IMR-90 (cell line): Measurements from ENCODE around the gene WFDC12. TPM values are rescaled to one million over a fixed set of nuclear protein-coding genes. Genes with fewer than 3 reads are reported as not detected.

ENCODE experiments used
- ATAC-seq: fragments of 200-7000 bp; cut with Tn5 transposase; 2 replicates; pipeline ENCODE4 v1.9.1; 2020; ENCODE audit warnings: low read depth, mild to moderate bottlenecking, moderate library complexity
- BruUV-seq: library from RNA; stranded (reverse); fragments of 400-500 nt; replicated peaks from 2 replicates; lab custom pipeline; 2021; lab: Mats Ljungman, UMichigan
- CTCF ChIA-PET: fragments of 300-600 bp; formaldehyde crosslinking; extraction: SDS; loops from one replicate; lab custom pipeline; 2021; ENCODE audit warnings: antibody characterized with exemption; lab: Yijun Ruan, JAX
- POLR2A ChIA-PET: fragments of 300-600 bp; sonication (Branson Sonifier 250); formaldehyde crosslinking; loops from one replicate; lab custom pipeline; 2022; ENCODE audit warnings: antibody characterized with exemption; ENCODE audit not compliant: unreplicated experiment; lab: Charles Lee
- DNase-seq: peaks from one replicate; pipeline ENCODE4 v3.0.0; 2013
- H2AFZ ChIP-seq: replicated peaks from 2 replicates; pipeline ENCODE3; 2013; ENCODE audit warnings: low read length, mild to moderate bottlenecking; ENCODE audit not compliant: poor library complexity
- H2AK5ac ChIP-seq: 2 replicates; pipeline ENCODE4 v1.6.1; 2013; ENCODE audit warnings: low read depth, low read length, inconsistent platforms
- H2AK9ac ChIP-seq: replicated peaks from 2 replicates; pipeline ENCODE3; 2013; ENCODE audit warnings: mild to moderate bottlenecking, low read depth, low read length, moderate library complexity; ENCODE audit not compliant: poor library complexity
- H2BK120ac ChIP-seq: 2 replicates; pipeline ENCODE4 v1.6.1; 2013; ENCODE audit warnings: low read depth, low read length, inconsistent platforms
- H2BK15ac ChIP-seq: 3 replicates; pipeline ENCODE4 v1.6.1; 2013; ENCODE audit warnings: low read depth, low read length, inconsistent platforms
- H2BK20ac ChIP-seq: 2 replicates; pipeline ENCODE4 v1.6.1; 2013; ENCODE audit warnings: low read depth, mild to moderate bottlenecking, inconsistent platforms, low read length, moderate library complexity
- H2BK5ac ChIP-seq: 2 replicates; pipeline ENCODE4 v1.6.1; 2013; ENCODE audit warnings: mild to moderate bottlenecking, low read depth, low read length, inconsistent platforms; ENCODE audit not compliant: poor library complexity, severe bottlenecking
- H3K14ac ChIP-seq: replicated peaks from 2 replicates; pipeline ENCODE4 v1.6.1; 2013; ENCODE audit warnings: low read depth, low read length, inconsistent platforms
- H3K18ac ChIP-seq: 2 replicates; pipeline ENCODE4 v1.6.1; 2013; ENCODE audit warnings: low read depth, low read length, control low read depth
- H3K23ac ChIP-seq: 2 replicates; pipeline ENCODE4 v1.6.1; 2013; ENCODE audit warnings: low read depth, low read length, inconsistent platforms
- H3K27ac ChIP-seq: 2 replicates; pipeline ENCODE4 v1.5.1; 2013; ENCODE audit warnings: mild to moderate bottlenecking, control low read depth, low read length; ENCODE audit not compliant: insufficient read depth
- H3K27me3 ChIP-seq: 2 replicates; pipeline ENCODE4 v1.6.1; 2013; ENCODE audit warnings: low read length; ENCODE audit not compliant: control insufficient read depth, insufficient read depth
- H3K36me3 ChIP-seq: 2 replicates; pipeline ENCODE4 v1.6.1; 2013; ENCODE audit warnings: low read length, mixed read lengths; ENCODE audit not compliant: control insufficient read depth, insufficient read depth
- H3K4ac ChIP-seq: 2 replicates; pipeline ENCODE4 v1.6.1; 2013; ENCODE audit warnings: low read depth, low read length, inconsistent platforms
- H3K4me1 ChIP-seq: 2 replicates; pipeline ENCODE4 v1.6.1; 2013; ENCODE audit warnings: low read length, mixed read lengths; ENCODE audit not compliant: control insufficient read depth, insufficient read depth
- H3K4me2 ChIP-seq: 2 replicates; pipeline ENCODE4 v1.6.1; 2013; ENCODE audit warnings: low read depth, mild to moderate bottlenecking, control low read depth, low read length, moderate library complexity
- H3K4me3 ChIP-seq: 2 replicates; pipeline ENCODE4 v1.5.1; 2013; ENCODE audit warnings: low read depth, mild to moderate bottlenecking, control low read depth, low read length, moderate library complexity; ENCODE audit not compliant: insufficient read depth
- H3K56ac ChIP-seq: 2 replicates; pipeline ENCODE4 v1.6.1; 2013; ENCODE audit warnings: low read length, inconsistent platforms; ENCODE audit not compliant: insufficient read depth; ENCODE audit errors: extremely low read depth
- H3K79me1 ChIP-seq, 2 experiments: 2 replicates each; pipeline ENCODE4 v1.6.1; 2013; ENCODE audit warnings: low read length in 2 of 2, inconsistent platforms in 1 of 2, low read depth in 1 of 2
- H3K9ac ChIP-seq: 2 replicates; pipeline ENCODE4 v1.6.1; 2013; ENCODE audit warnings: low read depth, low read length, control low read depth
- H3K9me1 ChIP-seq: 2 replicates; pipeline ENCODE4 v1.6.1; 2013; ENCODE audit warnings: low read length, inconsistent platforms; ENCODE audit not compliant: insufficient read depth
- H3K9me3 ChIP-seq: 2 replicates; pipeline ENCODE4 v1.6.1; 2013; ENCODE audit warnings: low read length; ENCODE audit not compliant: control insufficient read depth, insufficient read depth
- H4K20me1 ChIP-seq: 2 replicates; pipeline ENCODE4 v1.6.1; 2013; ENCODE audit warnings: low read length, inconsistent platforms; ENCODE audit not compliant: insufficient read depth
- H4K5ac ChIP-seq: 2 replicates; pipeline ENCODE4 v1.6.1; 2013; ENCODE audit warnings: mild to moderate bottlenecking, low read depth, low read length, control low read depth
- H4K8ac ChIP-seq, 2 experiments: 2 replicates each; pipeline ENCODE4 v1.6.1; 2013; ENCODE audit warnings: low read depth in 2 of 2, low read length in 2 of 2, control low read depth in 1 of 2, inconsistent platforms in 1 of 2
- H4K91ac ChIP-seq: 2 replicates; pipeline ENCODE4 v1.6.1; 2013; ENCODE audit warnings: low read depth, low read length, inconsistent platforms; ENCODE audit not compliant: insufficient read depth
- POLR2A ChIP-seq: IDR thresholded peaks from 2 replicates; pipeline ENCODE4 v1.6.1; 2012; ENCODE audit warnings: mild to moderate bottlenecking, low read depth, low read length
- USF2 ChIP-seq: fragments of 150-350 bp; IDR thresholded peaks from 2 replicates; pipeline ENCODE4 v1.6.1; 2017; ENCODE audit warnings: mild to moderate bottlenecking, antibody characterized with exemption, low read length, low read depth
- WGBS, 2 experiments: methylation state at CpG; one replicate each; pipeline versions ENCODE4 v1.1.5 to v1.1.7; 2013; ENCODE audit warnings: missing lambda C conversion rate in 2 of 2; ENCODE audit not compliant: insufficient read length in 1 of 2; ENCODE audit errors: extremely low coverage in 2 of 2; 5-methylcytosine and 5-hydroxymethylcytosine counted together
- dilution Hi-C: fragments of 300-500 bp; cut with HindIII; formaldehyde crosslinking; loops from one replicate; pipeline ENCODE4 v1.14.3; 2018; ENCODE audit warnings: low sequenced_read_pairs; ENCODE audit not compliant: unreplicated experiment
- in situ Hi-C: fragments of 300-500 bp; cut with MboI; formaldehyde crosslinking; loops from 3 replicates; pipeline ENCODE4 v1.14.3; 2019; ENCODE audit warnings: low sequenced_read_pairs, inconsistent platforms, mixed read lengths
- intact Hi-C: fragments of 100-400 bp; cut with micrococcal nuclease; formaldehyde crosslinking; loops from 2 replicates; pipeline ENCODE4 v1.10.0; 2022
- polyA plus RNA-seq, 3 experiments: library from polyadenylated mRNA; depleted of rRNA; stranded (reverse); fragments of >200 nt; gene quantifications; 2 replicates each; pipeline ENCODE4 v1.2.3, GENCODE V29; 2012; ENCODE audit warnings: low replicate concordance in 1 of 3
- total RNA-seq: library from RNA; depleted of rRNA; stranded (reverse); fragments of >200 nt; gene quantifications from 2 replicates; pipeline ENCODE4 v1.2.3, GENCODE V29; 2012
- TF ChIP-seq, protein P1 (sequence below): fragments of 150-350 bp; IDR thresholded peaks from 2 replicates; pipeline ENCODE4 v1.6.1; 2016; ENCODE audit warnings: low read depth, mild to moderate bottlenecking, low read length, moderate library complexity, borderline replicate concordance

The WFDC12 gene
- total and polyA plus RNA-seq, 2 of the 4 experiments (the other 2 are of a cell fraction), result not detected

- Histone ChIP-seq H2BK120ac (no peak overlapping the region), H3K79me1 (no peaks in the 10 kb centered on the region), H3K27me3 (peaks cover 35% of the 10 kb centered on the region), H2BK5ac (no peak overlapping the region), H3K27ac (no peak overlapping the region), H2AK5ac (no peak overlapping the region), H4K20me1 (no peaks in the 10 kb centered on the region), H2BK20ac (no peak overlapping the region), H3K4ac (no peak overlapping the region), H3K4me1 (no peaks in the 10 kb centered on the region), H3K14ac (no peak overlapping the region), H3K56ac (no peak overlapping the region), H3K4me3 (no peak overlapping the region), H3K36me3 (no peaks in the 10 kb centered on the region), H3K23ac (no peak overlapping the region), H4K8ac (no peak overlapping the region), H3K9me3 (no peaks in the 10 kb centered on the region), H4K91ac (no peak overlapping the region), H4K5ac (no peak overlapping the region), H2AK9ac (no peak overlapping the region), H2AFZ (no peak overlapping the region), H3K9ac (no peak overlapping the region), H3K9me1 (no peaks in the 10 kb centered on the region), H3K18ac (no peak overlapping the region), H2BK15ac (no peak overlapping the region), H3K4me2 (no peak overlapping the region)
- no CpG with 5 or more reads among the region's 4 CpGs for WGBS, 2 experiments
- in situ Hi-C loops, result loop anchor here (25.0 kb wide), 1 partner anchor 171 kb away; no protein-coding TSS in a partner anchor
- ChIA-PET CTCF (interaction anchor here (1.2 kb wide), 1 partner anchor 105 kb away, joined by 4 read pairs; no protein-coding TSS in a partner anchor), POLR2A (no interaction called here)
- DNase-seq (no peak), ATAC-seq (no peak)
- dilution Hi-C loops, result no loop called here
- no TSS peak for BruUV-seq
- intact Hi-C loops, result no loop called here
- TF ChIP-seq, protein P1, sequence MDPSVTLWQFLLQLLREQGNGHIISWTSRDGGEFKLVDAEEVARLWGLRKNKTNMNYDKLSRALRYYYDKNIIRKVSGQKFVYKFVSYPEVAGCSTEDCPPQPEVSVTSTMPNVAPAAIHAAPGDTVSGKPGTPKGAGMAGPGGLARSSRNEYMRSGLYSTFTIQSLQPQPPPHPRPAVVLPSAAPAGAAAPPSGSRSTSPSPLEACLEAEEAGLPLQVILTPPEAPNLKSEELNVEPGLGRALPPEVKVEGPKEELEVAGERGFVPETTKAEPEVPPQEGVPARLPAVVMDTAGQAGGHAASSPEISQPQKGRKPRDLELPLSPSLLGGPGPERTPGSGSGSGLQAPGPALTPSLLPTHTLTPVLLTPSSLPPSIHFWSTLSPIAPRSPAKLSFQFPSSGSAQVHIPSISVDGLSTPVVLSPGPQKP, result no peak
- no peak for TF ChIP-seq USF2
- TF ChIP-seq POLR2A, result no peak
Measured at GRCh38 chr20:45115829-45116228, 8.4 kb downstream of the WFDC12 start.
